GM18517 (cell line): ENCODE data around the gene MYO16.

ENCODE experiments used
- ATAC-seq: cut with Tn5 transposase; IDR thresholded peaks from one replicate; pipeline ENCODE4 v1.9.1; 2021; ENCODE audit warnings: mild to moderate bottlenecking, moderate library complexity; ENCODE audit not compliant: unreplicated experiment

MYO16 gene

DNA sequence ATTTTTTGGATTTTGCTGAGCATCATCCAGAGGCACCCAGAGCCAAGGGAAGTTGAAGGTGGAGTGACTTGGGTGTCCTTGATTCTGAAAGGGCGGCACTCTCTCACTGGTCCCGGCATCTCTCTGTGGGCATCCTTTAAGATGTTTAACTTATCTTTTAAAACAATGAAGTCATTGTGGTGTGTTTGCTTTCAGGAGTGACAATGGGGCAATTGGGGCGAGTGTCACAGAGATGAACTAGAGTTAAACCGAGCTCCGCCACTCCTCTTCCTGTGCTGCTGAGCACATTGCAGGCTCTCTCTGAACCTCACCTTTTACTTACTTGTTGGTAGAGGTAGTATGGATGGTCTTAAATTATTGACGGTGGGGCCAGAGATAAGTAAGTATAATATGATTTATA, 295.7 kb downstream of the MYO16 start:
- no peak for ATAC-seq

DNA sequence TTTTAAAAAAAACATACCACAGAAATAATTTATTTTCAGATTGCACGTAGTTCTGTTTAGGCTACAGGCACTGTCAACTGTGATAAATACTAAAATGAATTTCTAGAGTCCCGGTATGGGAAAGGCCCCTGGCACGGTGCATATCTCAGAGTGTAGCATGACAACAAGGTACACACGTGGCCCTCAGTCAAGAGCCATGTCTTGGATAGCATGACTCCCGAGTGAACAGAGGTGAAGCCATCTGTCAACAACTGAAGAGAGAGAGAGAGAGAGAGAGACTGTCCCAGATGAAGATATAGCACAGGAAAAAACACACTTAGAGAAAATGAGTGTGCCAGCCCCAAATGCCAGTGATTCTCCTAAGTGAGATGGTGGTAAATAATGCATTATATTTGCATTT, 297.5 kb downstream of the MYO16 start:
- ATAC-seq, result no peak

DNA sequence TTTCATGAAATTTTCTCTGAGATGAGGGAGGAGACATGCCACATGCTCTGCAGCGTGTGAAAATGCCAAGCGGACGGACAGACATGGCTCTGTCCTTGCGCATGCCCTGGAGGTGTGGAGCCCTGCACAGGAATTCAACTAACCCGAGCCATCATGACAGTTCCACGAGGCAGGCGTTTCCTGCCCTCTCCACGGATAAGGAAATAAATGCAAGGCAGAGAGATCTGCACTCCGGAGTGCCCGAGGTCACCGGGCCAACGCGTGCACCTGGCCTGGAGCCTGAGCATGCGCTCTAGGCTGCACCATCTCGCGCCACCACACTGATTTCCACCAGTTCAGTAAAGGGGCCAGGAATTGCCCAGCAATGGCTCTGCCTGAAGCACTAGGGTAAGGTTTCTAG, 298.2 kb downstream of the MYO16 start:
- no peak for ATAC-seq

DNA sequence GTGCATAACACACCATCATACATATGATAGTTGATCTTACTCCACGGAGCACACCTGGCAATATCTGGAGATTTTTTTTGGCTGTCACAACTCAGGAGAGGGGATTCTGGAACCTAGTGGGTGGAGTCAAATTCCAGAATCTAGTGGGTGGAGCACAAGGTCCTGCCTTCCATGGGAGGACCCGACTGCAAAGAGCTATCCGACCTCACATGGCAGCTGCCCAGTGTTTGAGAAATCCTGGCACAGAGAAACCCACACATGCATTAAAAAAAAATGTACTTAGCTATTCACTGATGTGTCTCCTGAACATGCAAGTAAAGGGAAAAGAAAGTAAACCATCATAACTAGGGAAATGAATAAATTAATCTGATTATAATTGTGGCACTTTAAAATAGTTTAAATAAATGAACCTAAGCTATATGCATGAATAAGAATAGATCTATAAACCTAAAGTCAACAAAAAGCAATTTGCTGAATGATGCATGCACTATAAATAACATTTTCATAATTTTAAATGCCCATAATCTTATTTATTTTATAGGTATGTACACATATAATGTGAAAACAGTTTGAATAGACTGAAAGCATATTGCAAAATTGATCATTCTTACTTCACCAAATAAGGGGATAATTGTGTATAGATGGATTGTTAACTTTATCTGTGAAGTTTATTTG, 300.3 kb downstream of the MYO16 start:
- no peak for ATAC-seq

DNA sequence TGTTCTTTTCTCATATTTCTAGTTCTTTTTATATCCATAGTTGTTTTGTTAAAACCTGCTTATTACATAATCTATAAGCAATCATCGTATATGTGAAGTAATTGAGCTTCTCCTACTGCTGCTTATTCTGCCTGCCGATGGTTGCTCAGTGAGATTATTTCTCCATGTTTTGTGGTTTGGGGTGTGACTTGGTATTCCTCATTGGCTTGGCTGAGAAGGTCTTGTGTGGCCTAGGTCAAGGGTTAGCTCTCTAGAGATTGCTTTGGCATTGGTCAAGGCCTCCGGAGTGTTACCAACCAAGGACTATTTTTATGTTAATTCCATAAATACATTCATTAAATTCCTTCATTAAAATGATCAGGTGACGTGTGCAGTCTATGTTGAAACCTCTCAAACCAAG, 302.8 kb downstream of the MYO16 start:
- no peak for ATAC-seq

DNA sequence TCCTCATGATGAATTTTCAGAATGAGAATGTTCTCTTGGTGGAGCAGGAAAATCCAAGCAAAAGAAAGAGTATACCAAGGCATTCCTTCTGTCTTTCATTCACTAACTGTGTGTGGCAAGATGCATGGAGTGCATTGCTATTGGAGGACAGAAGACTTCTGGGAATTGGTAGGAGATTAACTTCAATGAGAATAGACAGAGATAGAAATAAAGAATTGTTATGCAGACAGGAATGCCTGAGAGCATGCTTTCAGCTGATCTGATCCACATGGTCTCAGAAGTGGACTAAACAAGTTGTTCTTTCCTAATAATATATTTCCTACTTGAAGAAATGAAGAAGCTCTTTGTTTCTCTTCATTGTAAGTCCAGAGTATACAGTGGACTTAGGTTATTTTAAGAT, 303.6 kb downstream of the MYO16 start:
- no peak for ATAC-seq

DNA sequence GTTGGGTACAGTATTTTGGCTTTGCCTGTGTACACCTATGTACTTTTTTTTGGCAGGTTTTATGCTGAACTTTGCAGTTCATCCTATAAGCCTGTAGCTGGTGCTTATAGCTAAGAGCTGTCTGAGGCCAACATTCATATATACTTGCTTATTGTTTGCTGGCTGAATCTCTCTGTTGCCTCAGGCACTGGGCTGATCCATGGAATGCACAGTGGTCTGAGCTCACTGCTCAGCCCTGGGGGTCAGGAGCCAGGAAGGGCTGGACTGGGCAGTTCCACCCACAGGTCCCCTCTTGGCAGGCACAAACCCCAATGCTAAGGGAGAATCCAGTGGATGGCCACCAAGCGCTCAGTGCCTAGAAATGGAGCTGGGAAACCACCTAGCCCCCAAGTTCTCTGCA, 308.7 kb downstream of the MYO16 start:
- ATAC-seq, result no peak

DNA sequence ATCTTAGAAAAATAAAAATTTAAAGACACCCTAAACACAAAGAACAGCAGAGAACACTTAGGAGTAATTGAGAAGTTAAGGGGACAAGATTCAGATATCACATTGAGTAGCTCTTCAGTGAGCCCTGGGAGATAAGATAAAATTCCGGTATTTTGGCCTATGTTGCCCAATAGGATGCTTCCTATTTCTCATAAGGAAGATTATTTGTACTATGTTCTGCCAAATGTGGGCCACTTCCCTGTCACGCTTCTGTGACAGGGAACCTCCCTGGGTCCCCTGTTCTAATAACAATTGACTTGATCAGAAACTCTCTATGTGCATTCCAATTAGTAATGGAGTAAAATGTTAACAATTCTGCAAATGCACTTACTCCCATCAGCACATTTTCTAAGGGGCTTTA, 310.7 kb downstream of the MYO16 start:
- no peak for ATAC-seq

DNA sequence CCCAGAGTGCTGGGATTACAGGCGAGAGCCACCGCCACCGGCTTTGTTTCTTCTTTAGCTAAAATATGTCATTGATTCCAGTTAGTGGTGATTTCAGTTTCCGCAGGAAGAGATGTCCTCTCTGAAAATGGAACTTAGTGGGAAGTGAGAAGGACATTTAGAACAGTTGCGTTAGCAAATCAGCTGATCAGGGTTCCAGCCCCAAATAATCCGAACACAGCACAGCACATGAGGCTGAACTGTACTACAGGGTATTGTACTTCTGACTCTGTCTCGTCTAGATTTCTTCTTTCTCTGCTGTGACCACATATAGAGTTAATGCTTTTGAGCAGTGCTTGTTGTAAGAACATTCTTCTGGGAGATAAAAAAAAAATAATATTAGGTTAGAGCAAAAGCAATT, 314.4 kb downstream of the MYO16 start:
- ATAC-seq, result no peak

DNA sequence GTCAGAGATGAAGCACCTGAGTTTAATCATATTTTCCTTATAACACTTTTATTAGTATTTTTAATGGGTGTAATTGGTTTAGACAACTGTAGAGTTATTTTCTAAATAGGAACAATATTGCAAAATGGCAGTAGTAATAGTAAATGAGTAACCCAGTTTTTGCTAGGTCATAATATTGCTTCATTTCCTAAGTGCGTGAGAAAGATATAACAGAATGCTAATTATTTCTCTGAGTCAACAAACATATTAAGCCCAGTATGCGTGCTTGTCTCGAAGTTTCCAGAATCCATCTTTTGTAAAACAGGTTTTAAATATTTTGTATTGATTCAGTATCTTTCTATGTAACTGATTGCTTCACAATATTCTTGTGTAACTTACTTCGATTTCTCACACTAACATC, 315.3 kb downstream of the MYO16 start:
- no peak for ATAC-seq

DNA sequence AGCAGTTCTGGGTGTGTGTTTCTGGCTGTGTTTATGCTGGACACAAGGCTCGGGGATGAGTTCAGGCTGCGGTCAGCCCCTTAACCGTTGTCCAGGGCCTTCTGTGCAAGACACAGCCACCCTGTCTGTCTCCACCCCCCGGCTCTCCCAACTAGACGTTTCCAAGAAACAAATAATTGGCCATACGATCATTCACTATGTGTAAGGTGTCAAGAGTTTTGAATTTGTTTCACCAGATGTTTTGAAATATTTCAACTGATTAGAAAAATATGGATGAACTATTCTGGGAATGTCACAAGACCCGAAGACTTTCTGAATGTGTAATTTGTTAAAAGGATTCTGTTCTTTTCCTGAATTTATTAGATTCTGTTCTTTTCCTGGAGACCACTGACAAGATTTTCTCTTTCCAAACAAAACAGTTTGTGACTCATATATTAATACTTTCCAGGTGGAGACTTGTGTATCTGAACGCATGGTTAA, 318.2 kb downstream of the MYO16 start:
- no peak for ATAC-seq

DNA sequence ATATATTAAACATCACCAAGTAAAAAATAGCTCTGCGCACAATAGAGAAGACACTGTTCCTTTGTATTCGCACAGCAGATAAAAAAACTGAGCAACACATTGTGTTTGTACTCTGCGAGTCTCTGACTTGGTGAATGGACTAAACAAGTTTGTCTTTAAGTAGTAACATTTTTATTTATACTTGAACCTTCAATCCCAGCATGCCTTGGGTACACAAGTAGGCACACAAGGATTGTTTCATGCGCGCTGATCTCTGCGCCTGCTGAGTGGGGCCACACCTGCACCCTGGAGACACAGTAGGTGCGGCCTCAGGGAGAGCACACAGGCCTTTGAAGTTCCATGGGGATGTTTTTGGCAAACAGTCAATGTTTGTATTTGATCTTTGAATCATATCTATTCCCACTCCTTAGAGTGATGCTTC, 318.9 kb downstream of the MYO16 start:
- ATAC-seq, result no peak

DNA sequence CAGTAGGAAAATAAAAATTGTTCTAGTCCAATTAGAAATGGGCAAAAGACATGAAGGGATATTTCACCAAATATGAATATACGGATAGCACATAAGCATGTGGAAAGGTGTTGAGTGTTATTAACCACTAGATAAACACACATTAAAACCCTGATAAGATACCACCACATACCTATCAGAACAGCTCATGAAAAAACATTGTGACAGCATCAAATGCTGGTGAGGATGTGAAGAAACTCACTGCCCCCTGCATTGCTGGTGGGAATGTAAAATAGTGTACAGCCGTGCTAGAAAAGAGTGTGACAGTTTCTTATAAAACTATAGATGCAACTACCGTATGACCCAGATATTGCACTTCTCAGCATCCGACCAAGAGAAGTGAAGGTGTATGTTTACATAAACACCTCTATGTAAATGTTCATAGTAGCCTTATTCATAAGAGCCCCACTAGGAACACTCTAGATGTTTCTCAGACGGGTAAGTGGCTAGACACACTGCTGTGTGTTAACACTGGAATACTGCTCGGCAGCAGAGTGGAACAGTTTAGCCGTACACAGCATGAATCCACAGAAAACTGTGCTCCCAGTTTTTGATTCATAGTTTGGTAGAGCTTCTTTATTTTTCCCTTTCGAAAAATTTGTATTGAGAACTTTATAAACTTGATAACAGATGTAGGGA, 321.1 kb downstream of the MYO16 start:
- ATAC-seq, result no peak

DNA sequence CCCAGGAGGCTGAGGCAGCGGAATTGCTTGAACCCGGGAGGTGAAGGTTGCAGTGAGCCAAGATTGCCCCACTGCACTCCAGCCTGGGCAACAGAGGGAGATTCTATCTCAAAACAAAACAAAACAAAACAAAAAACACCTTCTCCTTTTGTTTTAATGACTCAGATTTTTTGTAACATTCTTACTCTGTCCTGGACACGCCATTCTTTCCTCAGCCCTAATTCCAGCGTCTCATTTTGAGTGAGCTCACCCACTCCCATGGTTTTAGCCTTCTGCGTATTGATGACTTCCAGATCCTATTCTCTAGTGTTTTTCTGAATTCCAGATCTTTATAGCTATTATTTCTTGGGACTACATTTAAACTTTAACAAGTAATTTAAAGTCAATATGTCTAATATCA, 326.3 kb downstream of the MYO16 start:
- ATAC-seq, result no peak

DNA sequence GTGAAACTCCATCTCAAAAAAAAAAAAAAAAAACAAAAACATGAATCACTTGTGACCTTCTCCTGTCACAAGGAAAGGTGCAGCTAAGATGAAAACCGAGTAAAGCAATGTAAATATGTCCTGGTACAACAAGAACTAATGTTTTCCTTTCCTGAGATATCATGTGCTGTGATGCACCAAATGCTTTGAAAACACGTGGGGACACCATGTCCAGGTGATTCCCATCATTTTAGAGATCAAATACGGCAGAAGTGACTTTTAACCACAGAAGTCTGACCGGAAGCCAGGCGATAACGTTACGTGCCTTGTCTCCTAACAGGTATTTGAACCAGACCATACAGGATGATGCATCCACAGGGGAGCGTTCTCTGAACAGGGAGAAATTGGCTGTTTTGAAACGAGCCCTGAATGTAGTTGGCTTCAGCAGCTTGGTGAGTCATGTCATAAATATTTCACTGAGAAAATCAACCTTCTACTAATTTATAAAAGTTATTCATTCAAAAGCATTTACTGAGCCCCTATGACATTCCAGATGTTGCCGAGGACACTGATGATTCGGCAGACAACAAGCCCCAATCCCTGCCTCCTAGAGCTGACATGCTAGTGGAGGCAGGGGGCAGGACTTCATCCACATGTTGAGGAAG, 328.1 kb downstream of the MYO16 start:
- no peak for ATAC-seq

DNA sequence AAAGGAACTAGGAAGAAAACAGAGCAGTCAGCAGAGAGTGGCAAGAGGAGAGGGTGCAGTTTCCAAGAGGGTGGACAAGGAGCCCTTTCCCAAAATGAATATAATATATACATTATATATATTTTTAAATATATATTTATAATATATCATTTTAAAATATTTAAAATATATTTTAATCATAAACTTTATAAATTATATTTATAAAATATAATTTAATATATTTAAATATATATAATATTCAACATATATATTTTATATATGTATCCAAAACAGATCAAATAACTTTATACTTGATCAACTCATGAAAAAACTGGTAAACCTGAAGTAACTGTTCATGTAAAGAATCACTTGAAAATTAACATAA, 328.6 kb downstream of the MYO16 start:
- ATAC-seq, result no peak

DNA sequence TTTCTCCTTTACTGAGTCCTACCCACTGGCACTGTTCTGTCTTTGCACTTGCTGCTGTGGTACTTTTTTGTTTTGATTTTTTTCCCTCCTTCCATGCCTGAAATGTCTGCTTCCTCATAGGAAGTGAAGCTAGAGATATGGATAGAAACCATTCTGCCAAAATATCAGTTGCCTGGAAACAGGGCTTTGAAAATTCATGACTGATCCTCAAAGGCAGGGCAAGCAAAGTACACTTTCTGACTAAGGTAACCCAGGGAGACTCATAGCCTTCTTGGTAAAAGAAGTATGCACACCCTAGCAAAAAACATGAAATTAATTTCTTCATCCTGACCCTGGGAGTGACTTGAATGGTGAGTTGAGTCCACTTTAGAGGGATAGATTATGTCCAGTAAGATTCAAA, 329.8 kb downstream of the MYO16 start:
- no peak for ATAC-seq

DNA sequence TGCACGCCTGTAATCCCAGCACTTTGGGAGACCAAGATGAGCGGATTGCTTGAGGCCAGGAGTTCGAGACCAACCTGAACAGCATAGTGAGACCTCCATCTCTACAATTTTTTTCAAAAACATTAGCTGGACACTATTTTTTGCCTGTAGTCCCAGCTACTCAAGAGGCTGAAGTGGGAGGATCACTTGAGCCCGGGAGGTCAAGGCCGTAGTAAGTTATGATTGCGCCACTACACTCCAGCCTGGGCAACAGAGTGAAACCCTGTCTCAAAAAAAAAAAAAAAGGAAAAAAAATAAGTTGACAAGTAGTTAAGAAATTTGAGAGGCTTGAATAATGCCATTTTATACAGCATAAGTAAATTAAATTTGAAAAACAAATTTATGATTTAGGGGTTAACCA, 330.6 kb downstream of the MYO16 start:
- no peak for ATAC-seq

DNA sequence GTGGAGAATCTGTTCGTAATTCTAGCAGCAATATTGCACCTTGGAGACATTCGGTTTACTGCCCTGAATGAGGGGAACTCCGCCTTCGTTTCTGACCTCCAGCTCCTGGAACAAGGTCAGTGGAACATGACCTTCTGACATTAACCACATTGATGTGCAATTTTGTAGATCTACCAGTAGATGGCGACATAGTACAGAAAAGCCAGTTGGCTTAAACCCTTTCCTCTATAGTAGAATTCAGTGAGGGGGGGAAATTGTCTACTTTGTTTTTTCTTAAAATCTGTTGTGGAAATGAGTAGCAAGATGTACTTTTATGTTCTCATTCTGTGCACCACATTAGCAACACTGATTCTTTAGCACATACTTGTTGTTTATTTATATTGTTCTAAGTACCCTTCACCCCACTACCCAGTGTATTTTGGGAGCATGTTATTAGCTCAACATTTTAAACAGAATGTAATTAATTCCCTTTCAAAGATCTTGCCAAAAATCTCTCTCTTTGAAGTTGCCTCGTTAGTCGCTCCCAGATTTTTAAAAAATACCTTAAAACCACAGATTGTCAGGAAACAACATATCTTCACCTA, 332.2 kb downstream of the MYO16 start:
- ATAC-seq, result peak; percentile 97

DNA sequence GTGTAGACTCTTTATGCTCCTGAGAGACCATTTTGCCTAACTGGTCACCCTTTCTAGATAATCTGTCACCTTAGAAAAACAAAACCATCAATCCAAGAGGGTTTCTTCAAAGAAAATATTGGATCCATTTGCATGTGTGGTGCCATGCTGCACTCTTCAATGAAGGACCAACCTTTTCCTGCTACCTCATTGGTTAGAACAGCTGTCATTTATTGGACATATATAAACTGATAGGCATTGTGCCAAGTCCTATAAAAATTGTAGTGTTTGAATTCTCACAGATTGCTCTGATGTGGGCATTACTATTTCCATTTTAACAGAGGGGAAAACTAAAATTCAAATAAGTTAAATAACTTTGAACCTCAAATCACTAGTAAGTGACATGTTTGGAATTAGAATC, 333.2 kb downstream of the MYO16 start:
- no peak for ATAC-seq

DNA sequence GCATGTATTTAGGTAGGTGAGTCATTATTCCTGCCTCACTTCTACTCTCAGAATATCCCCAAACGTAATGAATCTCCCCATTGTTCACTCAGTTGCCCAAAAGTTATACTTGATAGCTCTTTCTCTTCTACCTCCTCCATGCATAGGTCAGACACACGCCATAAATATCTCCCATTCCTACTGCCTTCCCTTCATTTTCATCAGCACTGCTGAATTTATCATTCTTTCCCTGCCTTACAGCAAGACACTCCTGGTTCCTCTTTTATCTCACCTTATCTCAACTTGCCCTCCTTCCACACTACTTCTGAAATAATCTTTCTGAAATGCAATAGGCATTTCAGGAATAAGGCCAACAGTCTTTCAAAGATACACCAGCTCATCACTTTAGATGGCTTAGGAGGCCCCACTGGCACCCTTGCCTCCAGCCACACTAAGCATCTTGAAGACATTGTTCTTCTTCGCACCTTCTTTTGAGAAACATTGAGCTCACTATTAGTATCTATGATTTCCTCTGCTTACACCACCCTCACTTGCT, 333.9 kb downstream of the MYO16 start:
- no peak for ATAC-seq
